Activated B cell treated with CpG ODN at 0.5 μM for 24 hours (primary cell): Measurements from ENCODE around the gene GRIP2. TPM values are rescaled to one million over a fixed set of nuclear protein-coding genes. Genes with fewer than 3 reads are reported as not detected.
A peak's percentile ranks its signal among the peaks of the same experiment; 100 is the strongest.

Experiments
- ATAC-seq: fragments of 200-7000 bp; cut with Tn5 transposase; one replicate; pipeline ENCODE4 v1.10.0; 2021; ENCODE audit warnings: low read depth, mild to moderate bottlenecking, moderate library complexity
- CTCF ChIA-PET: fragments of 350-600 bp; sonication (Branson Sonifier 250); formaldehyde crosslinking; loops from one replicate; lab custom pipeline; 2021; ENCODE audit warnings: antibody characterized with exemption; lab: Charles Lee
- POLR2A ChIA-PET: fragments of 350-600 bp; sonication (Branson Sonifier 250); formaldehyde crosslinking; loops from one replicate; lab custom pipeline; 2021; ENCODE audit warnings: antibody characterized with exemption; lab: Charles Lee
- DNase-seq: peaks from one replicate; pipeline ENCODE4 v3.0.0; 2022
- H3K27ac Mint-ChIP-seq: one replicate; pipeline ENCODE4 v1.8.0; 2020; ENCODE audit warnings: mixed read lengths
- H3K27me3 Mint-ChIP-seq: one replicate; pipeline ENCODE4 v1.8.0; 2021; ENCODE audit warnings: mixed read lengths
- H3K36me3 Mint-ChIP-seq: one replicate; pipeline ENCODE4 v1.8.0; 2021; ENCODE audit warnings: low read depth, mixed read lengths
- H3K4me1 Mint-ChIP-seq: one replicate; pipeline ENCODE4 v1.8.0; 2021; ENCODE audit warnings: mixed read lengths
- H3K4me3 Mint-ChIP-seq: one replicate; pipeline ENCODE4 v1.8.0; 2020; ENCODE audit warnings: mild to moderate bottlenecking, mixed read lengths
- H3K9me3 Mint-ChIP-seq: one replicate; pipeline ENCODE4 v1.8.0; 2020; ENCODE audit warnings: mixed read lengths
- CTCF ChIP-seq: fragments of 200-600 bp; IDR thresholded peaks from one replicate; pipeline ENCODE4 v1.8.0; 2022; ENCODE audit warnings: antibody characterized with exemption, mild to moderate bottlenecking
- intact Hi-C: fragments of 100-400 bp; cut with micrococcal nuclease; formaldehyde crosslinking; loops from one replicate; pipeline ENCODE4 v1.15.1; 2024
- total RNA-seq: library from RNA; stranded (reverse); gene quantifications from 2 replicates; pipeline ENCODE4 v1.2.3, GENCODE V29; 2022

Gene GRIP2
- total RNA-seq, 1 donor from 2014 or later, result not detected

- intact Hi-C loops, result no loop called here
- CTCF ChIA-PET, result no interaction called here
- peak; percentile 4 for DNase-seq
Measured at GRCh38 chr3:14505001-14505802, 34.9 kb downstream of the GRIP2 start.

GRCh38 chr3:14503706-14504065 is 36.5 kb downstream of the GRIP2 start:
- H3K4me1 Mint-ChIP-seq, result no peaks in the 10 kb centered on the region
- no peak for ATAC-seq
- peaks cover 6% of the 10 kb centered on the region for H3K27me3 Mint-ChIP-seq
- CTCF ChIA-PET, result no interaction called here
- DNase-seq, result no peak
- H3K27ac Mint-ChIP-seq, result no peak overlapping the region
- H3K4me3 Mint-ChIP-seq, result no peak overlapping the region
- POLR2A ChIA-PET, result no interaction called here
- no peaks in the 10 kb centered on the region for H3K36me3 Mint-ChIP-seq
- intact Hi-C loops, result no loop called here
- H3K9me3 Mint-ChIP-seq, result peaks cover 10% of the 10 kb centered on the region
- no peak for TF ChIP-seq CTCF

More at GRCh38 chr3:14505001-14505802, 34.9 kb downstream of the GRIP2 start:
- ATAC-seq, result no peak
- H3K4me1 Mint-ChIP-seq, result no peaks in the 10 kb centered on the region
- TF ChIP-seq CTCF, result no peak
- peaks cover 10% of the 10 kb centered on the region for H3K9me3 Mint-ChIP-seq
- H3K27me3 Mint-ChIP-seq, result peaks cover 8% of the 10 kb centered on the region
- H3K4me3 Mint-ChIP-seq, result no peak overlapping the region
- POLR2A ChIA-PET, result no interaction called here
- H3K36me3 Mint-ChIP-seq, result no peaks in the 10 kb centered on the region
- no peak overlapping the region for H3K27ac Mint-ChIP-seq

- no peak overlapping the region for H3K27ac Mint-ChIP-seq
- ChIA-PET CTCF (no interaction called here), POLR2A (no interaction called here)
- H3K27me3 Mint-ChIP-seq, result peaks cover 6% of the 10 kb centered on the region
- no peak overlapping the region for H3K4me3 Mint-ChIP-seq
- H3K4me1 Mint-ChIP-seq, result no peaks in the 10 kb centered on the region
- DNase-seq, result no peak
- ATAC-seq, result no peak
- H3K36me3 Mint-ChIP-seq, result no peaks in the 10 kb centered on the region
- intact Hi-C loops, result no loop called here
- H3K9me3 Mint-ChIP-seq, result peaks cover 10% of the 10 kb centered on the region
- TF ChIP-seq CTCF, result no peak
Measured at GRCh38 chr3:14503033-14503705, 37.0 kb downstream of the GRIP2 start.

- intact Hi-C loops, result no loop called here
- POLR2A ChIA-PET, result no interaction called here
- no peak overlapping the region for H3K4me3 Mint-ChIP-seq
Measured at GRCh38 chr3:14502472-14502871, 37.7 kb downstream of the GRIP2 start.

More at GRCh38 chr3:14502472-14502871, 37.7 kb downstream of the GRIP2 start:
- no peak for TF ChIP-seq CTCF
- Mint-ChIP-seq H3K9me3 (peaks cover 10% of the 10 kb centered on the region), H3K36me3 (no peaks in the 10 kb centered on the region), H3K27ac (no peak overlapping the region), H3K4me1 (no peaks in the 10 kb centered on the region), H3K27me3 (peaks cover 6% of the 10 kb centered on the region)
- DNase-seq, result no peak
- CTCF ChIA-PET, result no interaction called here
- ATAC-seq, result no peak
